ENCODE measurements around the gene LYPD6B.

- TF ChIP-seq EZH2phosphoT487 (IDR thresholded peaks at IDR 0.05; ENCODE audit: low read length) (no peak), CTCF (IDR thresholded peaks at IDR 0.05; ENCODE audit: low read length) (no peak), EZH2 (optimal IDR thresholded peaks at IDR 0.05; ENCODE audit: low read depth, low read length) (no peak)
Observed at GRCh38 chr2:149178612-149179011, 140.1 kb downstream of the LYPD6B start.
